Measurements from ENCODE around the gene PAX7. TPM values are rescaled to one million over a fixed set of nuclear protein-coding genes. Genes with fewer than 3 reads are reported as not detected.

The PAX7 gene
- total RNA-seq, 1 donor from 2014 or later: not detected

- TF ChIP-seq CTCF (IDR thresholded peaks at IDR 0.05): no peak
- no peak overlapping the region for H3K4me3 ChIP-seq
- H3K27ac ChIP-seq: no peak overlapping the region
- H3K9me3 ChIP-seq: no peaks in the 10 kb centered on the region
- H3K27me3 ChIP-seq: peaks cover 20% of the 10 kb centered on the region
- H3K36me3 ChIP-seq: no peaks in the 10 kb centered on the region
- DNase-seq (no peak), ATAC-seq (no peak)
- H3K4me1 ChIP-seq: no peaks in the 10 kb centered on the region
- intact Hi-C loops (cut with DNase I): no loop called here
Observed at GRCh38 chr1:18778437-18778836, 147.8 kb downstream of the PAX7 start.

GRCh38 chr1:18781031-18781430 is 150.4 kb downstream of the PAX7 start:
- peaks cover 24% of the 10 kb centered on the region for H3K27me3 ChIP-seq
- intact Hi-C loops (cut with DNase I): no loop called here
- no peaks in the 10 kb centered on the region for H3K4me1 ChIP-seq
- DNase-seq: no peak
- TF ChIP-seq CTCF (IDR thresholded peaks at IDR 0.05): no peak
- no peaks in the 10 kb centered on the region for H3K9me3 ChIP-seq
- ATAC-seq: no peak
- H3K4me3 ChIP-seq: no peak overlapping the region
- no peak overlapping the region for H3K27ac ChIP-seq
- no peaks in the 10 kb centered on the region for H3K36me3 ChIP-seq

- no peak for DNase-seq
- intact Hi-C loops (cut with DNase I): no loop called here
- H3K27me3 ChIP-seq: peaks cover 32% of the 10 kb centered on the region
Observed at GRCh38 chr1:18783705-18784481, 153.2 kb downstream of the PAX7 start.

GRCh38 chr1:18784482-18784831 is 153.8 kb downstream of the PAX7 start:
- no peaks in the 10 kb centered on the region for H3K4me1 ChIP-seq
- no peaks in the 10 kb centered on the region for H3K9me3 ChIP-seq
- H3K36me3 ChIP-seq: no peaks in the 10 kb centered on the region
- H3K27ac ChIP-seq: no peak overlapping the region
- intact Hi-C loops (cut with DNase I): no loop called here
- ATAC-seq (no peak), DNase-seq (no peak)
- peaks cover 32% of the 10 kb centered on the region for H3K27me3 ChIP-seq
- TF ChIP-seq CTCF (IDR thresholded peaks at IDR 0.05): no peak
- H3K4me3 ChIP-seq: no peak overlapping the region

More at GRCh38 chr1:18783705-18784481, 153.2 kb downstream of the PAX7 start:
- Histone ChIP-seq H3K27ac (no peak overlapping the region), H3K4me3 (no peak overlapping the region), H3K36me3 (no peaks in the 10 kb centered on the region), H3K4me1 (no peaks in the 10 kb centered on the region), H3K9me3 (no peaks in the 10 kb centered on the region)
- ATAC-seq: no peak
- no peak for TF ChIP-seq CTCF (IDR thresholded peaks at IDR 0.05)

GRCh38 chr1:18786149-18786548 is 155.5 kb downstream of the PAX7 start:
- peaks cover 32% of the 10 kb centered on the region for H3K27me3 ChIP-seq
- TF ChIP-seq CTCF (IDR thresholded peaks at IDR 0.05): no peak
- H3K27ac ChIP-seq: no peak overlapping the region
- no peaks in the 10 kb centered on the region for H3K9me3 ChIP-seq
- no peak for ATAC-seq
- no peaks in the 10 kb centered on the region for H3K4me1 ChIP-seq
- H3K4me3 ChIP-seq: no peak overlapping the region
- DNase-seq: no peak
- intact Hi-C loops (cut with DNase I): no loop called here
- H3K36me3 ChIP-seq: no peaks in the 10 kb centered on the region
